HCT116 (cell line): ENCODE measurements around the gene SCN3A. TPM values are rescaled to one million over a fixed set of nuclear protein-coding genes. Genes with fewer than 3 reads are reported as not detected.

Experiments used
- ATAC-seq: fragments of 200-7000 bp; cut with Tn5 transposase; 2 replicates; pipeline ENCODE4 v1.9.1; 2020; ENCODE audit warnings: mild to moderate bottlenecking, moderate library complexity
- BruUV-seq: library from RNA; stranded (reverse); fragments of 400-500 nt; replicated peaks from 2 replicates; lab custom pipeline; 2021; lab: Mats Ljungman, UMichigan
- CTCF ChIA-PET: fragments of 300-600 bp; sonication (Branson Sonifier 250); formaldehyde crosslinking; loops from one replicate; lab custom pipeline; 2021; ENCODE audit warnings: antibody characterized with exemption; lab: Charles Lee
- POLR2A ChIA-PET: fragments of 300-600, 350-600 bp; sonication (Branson Sonifier 250); formaldehyde crosslinking; loops from one replicate; lab custom pipeline; 2021; ENCODE audit warnings: antibody characterized with exemption; lab: Charles Lee
- RAD21 ChIA-PET, 2 experiments: fragments of 300-600 bp; sonication (Branson Sonifier 250); formaldehyde crosslinking; loops; one replicate each; lab custom pipeline; 2023; ENCODE audit warnings: low total read pairs in 2 of 2; ENCODE audit not compliant: uncharacterized antibody in 2 of 2, unreplicated experiment in 2 of 2, low non-redundant PET in 1 of 2; lab: Charles Lee
- DNase-seq: peaks from one replicate; pipeline ENCODE4 v3.0.0-alpha.2; 2010; ENCODE audit warnings: low read depth, low spot score
- H2AFZ ChIP-seq: fragments of 200-600 bp; shearing (Covaris generic), sonication (generic); 2 replicates; pipeline ENCODE4 v1.6.1; 2017; ENCODE audit warnings: low read depth, mixed run types, mixed read lengths, antibody characterized with exemption, low read length; ENCODE audit not compliant: poor library complexity, severe bottlenecking
- H3K27ac ChIP-seq: 2 replicates; pipeline ENCODE4 v1.5.1; 2012; ENCODE audit warnings: low read depth, low read length
- H3K27me3 ChIP-seq: fragments of 200-600 bp; sonication (generic); 2 replicates; pipeline ENCODE4 v1.6.1; 2016; ENCODE audit warnings: mixed run types, low read length, mixed read lengths; ENCODE audit not compliant: insufficient read depth
- H3K36me3 ChIP-seq, 2 experiments: fragments of 200-500 bp in 1 of 2; fragments of 200-600 bp in 1 of 2; sonication (Bioruptor generic) in 1 of 2; sonication (generic) in 1 of 2; 2 replicates each; pipeline versions ENCODE4 v1.5.1 to v1.6.1; 2014 to 2016; ENCODE audit warnings: low read length in 2 of 2, inconsistent platforms in 1 of 2, mixed read lengths in 1 of 2, mixed run types in 1 of 2; ENCODE audit not compliant: insufficient read depth in 2 of 2, control insufficient read depth in 1 of 2
- H3K4me1 ChIP-seq, 2 experiments: fragments of 200-600 bp in 1 of 2; sonication (generic) in 1 of 2; 2 replicates each; pipeline versions ENCODE4 v1.5.1 to v1.6.1; 2012 to 2017; ENCODE audit warnings: low read length in 2 of 2, inconsistent platforms in 1 of 2, mild to moderate bottlenecking in 1 of 2, mixed read lengths in 1 of 2, mixed run types in 1 of 2, moderate library complexity in 1 of 2; ENCODE audit not compliant: insufficient read depth in 2 of 2, control insufficient read depth in 1 of 2
- H3K4me2 ChIP-seq: fragments of 200-600 bp; sonication (generic); 2 replicates; pipeline ENCODE4 v1.6.1; 2017; ENCODE audit warnings: mixed run types, low read length, mixed read lengths
- H3K4me3 ChIP-seq, 2 experiments: fragments of 200-600 bp in 1 of 2; sonication (generic) in 1 of 2; replicated peaks in 1 of 2; 2 replicates each; pipeline ENCODE4 v1.5.1; 2011 to 2016; ENCODE audit warnings: low read length in 2 of 2, control low read depth in 1 of 2, low read depth in 1 of 2, mild to moderate bottlenecking in 1 of 2, mixed read lengths in 1 of 2, mixed run types in 1 of 2
- H3K79me2 ChIP-seq: fragments of 200-600 bp; sonication (generic); 2 replicates; pipeline ENCODE4 v1.6.1; 2017; ENCODE audit warnings: mild to moderate bottlenecking, mixed run types, low read length, moderate library complexity, mixed read lengths; ENCODE audit not compliant: insufficient read depth
- H3K9ac ChIP-seq: fragments of 200-600 bp; sonication (generic); 2 replicates; pipeline ENCODE4 v1.6.1; 2016; ENCODE audit warnings: low read length, mixed read lengths
- H3K9me2 ChIP-seq: fragments of 200-600 bp; sonication (generic), shearing (Covaris generic); 2 replicates; pipeline ENCODE4 v1.6.1; 2017; ENCODE audit warnings: mixed run types, mild to moderate bottlenecking, moderate library complexity; ENCODE audit not compliant: insufficient read depth
- H3K9me3 ChIP-seq, 2 experiments: fragments of 200-500 bp in 1 of 2; fragments of 200-600 bp in 1 of 2; sonication (Bioruptor generic) in 1 of 2; sonication (generic) in 1 of 2; 2 replicates each; pipeline ENCODE4 v1.6.1; 2014 to 2017; ENCODE audit warnings: low read length in 2 of 2, mixed read lengths in 2 of 2, inconsistent platforms in 1 of 2, low read depth in 1 of 2, mild to moderate bottlenecking in 1 of 2, mixed run types in 1 of 2, moderate library complexity in 1 of 2; ENCODE audit not compliant: control insufficient read depth in 1 of 2, insufficient read depth in 1 of 2
- H4K20me1 ChIP-seq: fragments of 200-600 bp; sonication (generic), shearing (Covaris generic); 2 replicates; pipeline ENCODE4 v1.6.1; 2017; ENCODE audit warnings: mixed run types, mild to moderate bottlenecking, moderate library complexity; ENCODE audit not compliant: insufficient read depth
- CBX3 ChIP-seq: IDR thresholded peaks from 2 replicates; pipeline ENCODE4 v1.6.1; 2012; ENCODE audit warnings: low read depth
- CEBPB ChIP-seq: IDR thresholded peaks from 2 replicates; pipeline ENCODE4 v1.6.1; 2012; ENCODE audit warnings: low read depth
- EGR1 ChIP-seq: IDR thresholded peaks from 2 replicates; pipeline ENCODE4 v1.6.1; 2012; ENCODE audit warnings: low read depth
- EZH2phosphoT487 ChIP-seq: fragments of 200-600 bp; IDR thresholded peaks from 2 replicates; pipeline ENCODE4 v1.6.1; 2018; ENCODE audit warnings: antibody characterized with exemption, borderline replicate concordance
- FOSL1 ChIP-seq: IDR thresholded peaks from 2 replicates; pipeline ENCODE4 v1.6.1; 2012; ENCODE audit warnings: low read depth
- POLR2A ChIP-seq: IDR thresholded peaks from 2 replicates; pipeline ENCODE4 v1.7.0; 2011; ENCODE audit warnings: borderline replicate concordance; ENCODE audit not compliant: insufficient read depth, insufficient read length; ENCODE audit errors: extremely low read depth
- POLR2AphosphoS5 ChIP-seq: IDR thresholded peaks from 2 replicates; pipeline ENCODE4 v1.6.1; 2011; ENCODE audit warnings: mild to moderate bottlenecking, low read depth, low read length, moderate library complexity
- RAD21 ChIP-seq: IDR thresholded peaks from 2 replicates; pipeline ENCODE4 v1.6.1; 2012; ENCODE audit warnings: low read depth, mild to moderate bottlenecking
- YY1 ChIP-seq: IDR thresholded peaks from 2 replicates; pipeline ENCODE4 v1.6.1; 2011; ENCODE audit warnings: low read length, low read depth, moderate library complexity, mild to moderate bottlenecking; ENCODE audit not compliant: insufficient replicate concordance; ENCODE audit errors: extremely low read depth
- intact Hi-C: fragments of 100-400 bp; cut with micrococcal nuclease; formaldehyde crosslinking; loops from 2 replicates; pipeline ENCODE4 v1.10.0; 2022
- total RNA-seq: library from RNA; stranded (reverse); gene quantifications from one replicate; pipeline ENCODE4 v1.2.1, GENCODE V29; 2021; ENCODE audit not compliant: unreplicated experiment
- TF ChIP-seq, protein P1 (sequence below): IDR thresholded peaks from 2 replicates; pipeline ENCODE4 v1.6.1; 2012
- TF ChIP-seq, protein P2 (sequence below): IDR thresholded peaks from 2 replicates; pipeline ENCODE4 v1.6.1; 2012
- TF ChIP-seq, protein P3 (sequence below): IDR thresholded peaks from 2 replicates; pipeline ENCODE4 v1.6.1; 2011; ENCODE audit warnings: mild to moderate bottlenecking, low read length, moderate library complexity; ENCODE audit not compliant: insufficient replicate concordance; ENCODE audit errors: extremely low read depth

The SCN3A gene
- total RNA-seq, 1 experiment from 2014 or later, result not detected

DNA sequence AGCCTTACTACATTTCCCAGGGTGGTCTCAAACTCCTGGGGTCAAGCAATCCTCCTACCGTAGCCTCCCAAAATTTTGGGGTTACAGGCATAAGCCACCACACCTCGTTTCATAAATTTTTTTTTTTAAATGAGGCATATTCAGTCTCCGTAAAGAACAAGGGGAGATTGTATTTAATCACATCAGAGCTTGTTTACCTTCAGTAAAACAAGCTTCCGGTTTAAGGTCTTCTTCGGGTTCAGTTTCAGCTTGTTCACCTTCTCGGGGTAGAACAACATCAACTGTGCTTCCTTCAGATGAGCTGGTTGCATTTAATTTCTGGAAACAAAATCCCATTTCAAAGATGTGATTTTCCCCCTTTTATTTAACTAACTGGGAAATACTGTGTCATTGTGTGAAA lies 88.6 kb downstream of the SCN3A start:
- no peak overlapping the region for H3K4me3 ChIP-seq
- H3K36me3 ChIP-seq, result no peaks in the 10 kb centered on the region
- TF ChIP-seq EZH2phosphoT487 (no peak), YY1 (no peak), FOSL1 (no peak), POLR2AphosphoS5 (no peak), EGR1 (no peak), RAD21 (no peak), CEBPB (no peak), POLR2A (no peak), CBX3 (no peak)
- TF ChIP-seq, protein P1, sequence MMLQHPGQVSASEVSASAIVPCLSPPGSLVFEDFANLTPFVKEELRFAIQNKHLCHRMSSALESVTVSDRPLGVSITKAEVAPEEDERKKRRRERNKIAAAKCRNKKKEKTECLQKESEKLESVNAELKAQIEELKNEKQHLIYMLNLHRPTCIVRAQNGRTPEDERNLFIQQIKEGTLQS, result no peak
- TF ChIP-seq, protein P2, sequence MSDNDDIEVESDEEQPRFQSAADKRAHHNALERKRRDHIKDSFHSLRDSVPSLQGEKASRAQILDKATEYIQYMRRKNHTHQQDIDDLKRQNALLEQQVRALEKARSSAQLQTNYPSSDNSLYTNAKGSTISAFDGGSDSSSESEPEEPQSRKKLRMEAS, result no peak
- TF ChIP-seq, protein P3, sequence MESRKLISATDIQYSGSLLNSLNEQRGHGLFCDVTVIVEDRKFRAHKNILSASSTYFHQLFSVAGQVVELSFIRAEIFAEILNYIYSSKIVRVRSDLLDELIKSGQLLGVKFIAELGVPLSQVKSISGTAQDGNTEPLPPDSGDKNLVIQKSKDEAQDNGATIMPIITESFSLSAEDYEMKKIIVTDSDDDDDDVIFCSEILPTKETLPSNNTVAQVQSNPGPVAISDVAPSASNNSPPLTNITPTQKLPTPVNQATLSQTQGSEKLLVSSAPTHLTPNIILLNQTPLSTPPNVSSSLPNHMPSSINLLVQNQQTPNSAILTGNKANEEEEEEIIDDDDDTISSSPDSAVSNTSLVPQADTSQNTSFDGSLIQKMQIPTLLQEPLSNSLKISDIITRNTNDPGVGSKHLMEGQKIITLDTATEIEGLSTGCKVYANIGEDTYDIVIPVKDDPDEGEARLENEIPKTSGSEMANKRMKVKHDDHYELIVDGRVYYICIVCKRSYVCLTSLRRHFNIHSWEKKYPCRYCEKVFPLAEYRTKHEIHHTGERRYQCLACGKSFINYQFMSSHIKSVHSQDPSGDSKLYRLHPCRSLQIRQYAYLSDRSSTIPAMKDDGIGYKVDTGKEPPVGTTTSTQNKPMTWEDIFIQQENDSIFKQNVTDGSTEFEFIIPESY, result no peak
- H3K27ac ChIP-seq, result no peak overlapping the region
- no peaks in the 10 kb centered on the region for H3K9me2 ChIP-seq
- RAD21 ChIA-PET, result no interaction called here
- BruUV-seq, result no TSS peak
- H3K27me3 ChIP-seq, result peaks cover 34% of the 10 kb centered on the region
- no peaks in the 10 kb centered on the region for H3K4me1 ChIP-seq
- CTCF ChIA-PET, result no interaction called here
- H4K20me1 ChIP-seq, result no peaks in the 10 kb centered on the region
- POLR2A ChIA-PET, result no interaction called here
- H2AFZ ChIP-seq, result no peak overlapping the region
- no peak for ATAC-seq
- DNase-seq, result no peak
- no peaks in the 10 kb centered on the region for H3K79me2 ChIP-seq
- H3K9me3 ChIP-seq, result no peaks in the 10 kb centered on the region
- intact Hi-C loops, result no loop called here
- H3K4me2 ChIP-seq, result no peak overlapping the region
- H3K9ac ChIP-seq, result no peak overlapping the region
